ENCODE results near the gene ST6GALNAC6.

Gene ST6GALNAC6

DNA sequence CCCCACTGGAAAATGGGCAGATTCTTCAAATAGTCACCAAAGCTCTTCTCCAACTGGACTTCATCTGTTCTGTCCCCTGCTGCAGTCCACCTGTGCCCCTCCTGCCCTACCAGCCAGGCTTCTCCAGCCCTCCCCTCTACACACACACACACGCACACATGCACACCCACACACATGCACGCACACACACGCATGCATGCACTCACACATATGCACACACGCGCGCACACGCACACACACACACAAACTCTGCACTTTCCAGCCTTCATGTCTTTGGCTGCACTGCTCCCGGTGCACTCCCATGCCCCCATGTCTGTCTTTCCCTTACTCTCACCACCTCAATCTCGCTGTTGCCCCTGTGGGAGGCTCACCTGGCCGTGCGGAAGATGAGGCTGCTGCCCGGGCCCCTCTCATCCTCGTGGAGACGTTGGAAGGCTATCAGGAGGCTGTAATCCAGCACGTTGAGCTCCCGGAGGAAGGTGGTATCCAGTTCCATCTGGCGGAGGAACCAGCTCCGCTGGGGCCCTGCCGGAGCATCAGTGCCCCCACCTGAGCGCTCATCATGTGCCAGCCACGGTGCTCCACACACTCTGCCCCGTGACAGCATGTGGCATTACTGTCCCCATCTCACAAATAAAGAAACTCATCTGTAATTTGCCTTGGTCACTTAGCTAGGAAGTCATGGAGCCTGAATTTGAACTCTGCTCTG lies 25.5 kb upstream of the ST6GALNAC6 start:
- no peak overlapping the region for H3K4me3 ChIP-seq (ENCODE audit: low read length, poor library complexity, severe bottlenecking)
- H3K4me2 ChIP-seq (ENCODE audit: low read depth, low read length, poor library complexity, severe bottlenecking), result no peak overlapping the region
- no peaks in the 10 kb centered on the region for H3F3A ChIP-seq (ENCODE audit: low read depth)
- no peak overlapping the region for H2AFZ ChIP-seq (ENCODE audit: low read length)
- H3K27me3 ChIP-seq (ENCODE audit: insufficient read depth, low read length, poor library complexity, severe bottlenecking), result no peaks in the 10 kb centered on the region
- H3K36me3 ChIP-seq (ENCODE audit: insufficient read depth, low read length), result no peaks in the 10 kb centered on the region
- H3K9me2 ChIP-seq (replicated peaks; ENCODE audit: low read depth, low read length), result no peaks in the 10 kb centered on the region
- no peaks in the 10 kb centered on the region for H3K4me1 ChIP-seq (ENCODE audit: insufficient read depth, low read length, poor library complexity, severe bottlenecking)
- H3K9ac ChIP-seq (ENCODE audit: low read depth, low read length, poor library complexity, severe bottlenecking), result no peak overlapping the region
- H3K9me3 ChIP-seq (ENCODE audit: insufficient read depth, low read depth, low read length), result no peaks in the 10 kb centered on the region
- H3K79me2 ChIP-seq (ENCODE audit: insufficient read depth, low read length), result no peaks in the 10 kb centered on the region
- no peak for TF ChIP-seq EZH2phosphoT487 (IDR thresholded peaks at IDR 0.05; ENCODE audit: borderline replicate concordance)
- TF ChIP-seq, protein P1, sequence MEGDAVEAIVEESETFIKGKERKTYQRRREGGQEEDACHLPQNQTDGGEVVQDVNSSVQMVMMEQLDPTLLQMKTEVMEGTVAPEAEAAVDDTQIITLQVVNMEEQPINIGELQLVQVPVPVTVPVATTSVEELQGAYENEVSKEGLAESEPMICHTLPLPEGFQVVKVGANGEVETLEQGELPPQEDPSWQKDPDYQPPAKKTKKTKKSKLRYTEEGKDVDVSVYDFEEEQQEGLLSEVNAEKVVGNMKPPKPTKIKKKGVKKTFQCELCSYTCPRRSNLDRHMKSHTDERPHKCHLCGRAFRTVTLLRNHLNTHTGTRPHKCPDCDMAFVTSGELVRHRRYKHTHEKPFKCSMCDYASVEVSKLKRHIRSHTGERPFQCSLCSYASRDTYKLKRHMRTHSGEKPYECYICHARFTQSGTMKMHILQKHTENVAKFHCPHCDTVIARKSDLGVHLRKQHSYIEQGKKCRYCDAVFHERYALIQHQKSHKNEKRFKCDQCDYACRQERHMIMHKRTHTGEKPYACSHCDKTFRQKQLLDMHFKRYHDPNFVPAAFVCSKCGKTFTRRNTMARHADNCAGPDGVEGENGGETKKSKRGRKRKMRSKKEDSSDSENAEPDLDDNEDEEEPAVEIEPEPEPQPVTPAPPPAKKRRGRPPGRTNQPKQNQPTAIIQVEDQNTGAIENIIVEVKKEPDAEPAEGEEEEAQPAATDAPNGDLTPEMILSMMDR (conservative IDR thresholded peaks at IDR 0.05; ENCODE audit: low read length), result no peak
- no peaks in the 10 kb centered on the region for H4K20me1 ChIP-seq (ENCODE audit: insufficient read depth, low read length, poor library complexity, severe bottlenecking)

DNA sequence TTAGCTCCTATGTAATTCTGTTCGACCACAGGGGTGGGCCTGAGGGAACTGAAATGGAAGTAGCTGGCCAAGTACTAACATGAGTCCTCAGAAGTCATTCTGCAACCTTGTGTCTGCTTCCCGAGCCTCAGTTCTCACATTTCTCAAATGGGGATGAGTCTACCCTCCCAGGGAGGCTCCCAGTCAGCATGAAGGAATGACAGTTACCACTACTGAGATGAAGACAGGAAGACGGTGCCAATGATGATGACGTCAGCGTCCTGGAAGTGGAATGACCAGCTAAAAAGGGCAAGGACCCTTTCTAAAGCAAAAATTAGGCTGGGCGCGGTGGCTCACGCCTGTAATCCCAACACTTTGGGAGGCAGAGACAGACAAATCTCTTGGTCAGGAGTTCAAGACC lies 24.4 kb upstream of the ST6GALNAC6 start:
- no peaks in the 10 kb centered on the region for H3K9me3 ChIP-seq (ENCODE audit: insufficient read depth, low read depth, low read length)

DNA sequence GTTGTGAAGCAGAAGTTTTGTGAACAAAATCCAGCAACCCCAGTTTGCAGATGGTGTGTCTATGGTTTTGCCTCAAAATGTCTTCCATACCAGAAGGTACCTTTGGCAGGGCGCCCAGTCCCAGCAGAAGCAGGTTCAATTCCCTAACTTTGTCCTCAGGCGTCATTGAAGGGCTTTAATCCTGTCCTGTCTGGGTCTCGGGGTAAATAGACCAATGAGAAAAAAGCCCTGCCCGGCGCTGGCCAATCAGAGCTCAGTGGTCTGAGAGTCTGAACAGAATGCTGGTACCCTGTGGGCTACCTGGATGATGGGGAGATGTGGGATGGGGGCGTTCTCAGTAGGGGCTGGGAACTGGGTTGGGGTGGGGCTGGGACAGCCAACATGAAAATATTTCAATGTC lies 23.6 kb upstream of the ST6GALNAC6 start:
- Histone ChIP-seq H4K20me1 (ENCODE audit: insufficient read depth, low read length, poor library complexity, severe bottlenecking) (no peaks in the 10 kb centered on the region), H3K9ac (ENCODE audit: low read depth, low read length, poor library complexity, severe bottlenecking) (no peak overlapping the region), H3F3A (ENCODE audit: low read depth) (no peaks in the 10 kb centered on the region), H3K4me2 (ENCODE audit: low read depth, low read length, poor library complexity, severe bottlenecking) (no peak overlapping the region), H3K27me3 (ENCODE audit: insufficient read depth, low read length, poor library complexity, severe bottlenecking) (no peaks in the 10 kb centered on the region), H3K9me3 (ENCODE audit: insufficient read depth, low read depth, low read length) (no peaks in the 10 kb centered on the region), H3K9me2 (replicated peaks; ENCODE audit: low read depth, low read length) (no peaks in the 10 kb centered on the region), H3K4me1 (ENCODE audit: insufficient read depth, low read length, poor library complexity, severe bottlenecking) (peaks cover 6% of the 10 kb centered on the region), H3K36me3 (ENCODE audit: insufficient read depth, low read length) (no peaks in the 10 kb centered on the region), H2AFZ (ENCODE audit: low read length) (no peak overlapping the region), H3K4me3 (ENCODE audit: low read length, poor library complexity, severe bottlenecking) (no peak overlapping the region), H3K79me2 (ENCODE audit: insufficient read depth, low read length) (no peaks in the 10 kb centered on the region)
- no peak for TF ChIP-seq EZH2phosphoT487 (IDR thresholded peaks at IDR 0.05; ENCODE audit: borderline replicate concordance)
- TF ChIP-seq, protein P1 (conservative IDR thresholded peaks at IDR 0.05; ENCODE audit: low read length), result no peak

More for the DNA sequence above, 24.4 kb upstream of the ST6GALNAC6 start:
- no peaks in the 10 kb centered on the region for H4K20me1 ChIP-seq (ENCODE audit: insufficient read depth, low read length, poor library complexity, severe bottlenecking)
- H3K4me3 ChIP-seq (ENCODE audit: low read length, poor library complexity, severe bottlenecking), result no peak overlapping the region
- H3K79me2 ChIP-seq (ENCODE audit: insufficient read depth, low read length), result no peaks in the 10 kb centered on the region
- no peak overlapping the region for H3K4me2 ChIP-seq (ENCODE audit: low read depth, low read length, poor library complexity, severe bottlenecking)
- H3K9me2 ChIP-seq (replicated peaks; ENCODE audit: low read depth, low read length), result no peaks in the 10 kb centered on the region
- no peak for TF ChIP-seq EZH2phosphoT487 (IDR thresholded peaks at IDR 0.05; ENCODE audit: borderline replicate concordance)
- H3K36me3 ChIP-seq (ENCODE audit: insufficient read depth, low read length), result no peaks in the 10 kb centered on the region
- H3K27me3 ChIP-seq (ENCODE audit: insufficient read depth, low read length, poor library complexity, severe bottlenecking), result no peaks in the 10 kb centered on the region
- no peak overlapping the region for H2AFZ ChIP-seq (ENCODE audit: low read length)
- H3K9ac ChIP-seq (ENCODE audit: low read depth, low read length, poor library complexity, severe bottlenecking), result no peak overlapping the region
- H3K4me1 ChIP-seq (ENCODE audit: insufficient read depth, low read length, poor library complexity, severe bottlenecking), result no peaks in the 10 kb centered on the region
- no peaks in the 10 kb centered on the region for H3F3A ChIP-seq (ENCODE audit: low read depth)

Measured in Loucy (cell line).